Activated CD8-positive, alpha-beta memory T cell treated with anti-CD3 and anti-CD28 coated beads, Interleukin-2, amount 50 U/mL, for 48 hours (primary cell): ENCODE results near the gene SPECC1.
"Not testable (repeated sequence)": the region's sequence is repeated elsewhere in the genome, so short reads cannot be mapped to it uniquely, and the experiment has no call there.

Source experiments
- DNase-seq: peaks from one replicate; pipeline ENCODE4 v3.0.0-alpha.2; 2020

Gene SPECC1

DNA sequence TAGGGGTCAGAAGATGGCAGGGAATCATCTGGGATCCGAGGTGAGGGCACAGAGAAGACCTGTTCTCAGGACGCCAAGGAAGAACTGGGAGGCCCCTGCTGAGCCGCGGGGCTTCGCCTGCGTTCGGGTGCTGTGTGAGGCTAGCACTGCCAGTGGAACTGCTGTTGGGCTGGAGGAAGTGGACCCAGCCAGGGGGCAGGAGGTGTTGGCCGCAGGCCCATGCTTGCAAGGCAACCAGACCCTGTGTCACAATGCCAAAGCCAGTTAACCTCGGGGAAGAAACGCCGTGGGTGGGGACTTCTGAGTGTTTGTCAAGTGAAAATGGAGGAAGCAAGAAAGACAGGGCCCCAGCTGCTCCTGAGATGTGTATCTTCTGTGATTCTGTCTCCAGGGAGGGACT is 272.7 kb downstream of the SPECC1 start:
- no peak for DNase-seq

DNA sequence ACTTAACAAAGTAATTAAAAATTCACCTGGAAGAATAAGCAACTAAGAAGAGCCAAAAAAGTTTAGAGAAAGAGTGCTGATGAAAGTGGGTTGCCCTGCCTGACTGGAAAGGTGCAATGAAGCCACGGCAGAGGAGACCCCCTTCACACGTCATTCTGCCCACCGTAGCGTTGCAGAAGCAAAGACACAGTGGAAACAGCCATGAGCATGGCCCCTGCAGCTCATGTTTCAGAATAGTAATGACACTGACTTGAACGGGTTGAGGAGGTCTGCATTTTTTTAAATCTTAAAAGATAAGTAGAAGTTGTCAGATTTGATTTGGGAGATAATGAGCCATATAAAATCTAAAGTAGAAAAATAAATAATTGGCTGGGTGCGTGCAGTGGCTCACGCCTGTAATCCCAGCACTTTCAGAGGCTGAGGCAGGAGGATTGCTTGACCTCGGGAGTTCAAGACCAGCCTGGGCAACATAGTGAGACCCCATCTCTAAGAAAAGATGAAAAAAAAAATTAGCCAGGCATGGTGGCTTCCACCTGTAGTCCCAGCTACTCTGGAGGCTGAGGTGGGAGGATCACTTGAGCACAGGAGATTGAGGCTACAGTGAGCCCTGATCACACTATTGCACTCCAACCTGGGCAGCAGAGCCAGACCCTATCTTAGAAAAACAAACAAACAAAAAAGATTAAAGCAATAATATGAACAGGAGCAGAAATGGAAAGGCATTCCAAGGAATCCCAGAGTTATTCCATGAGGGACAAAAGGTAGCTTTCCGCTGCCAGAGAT is 273.6 kb downstream of the SPECC1 start:
- no peak for DNase-seq

DNA sequence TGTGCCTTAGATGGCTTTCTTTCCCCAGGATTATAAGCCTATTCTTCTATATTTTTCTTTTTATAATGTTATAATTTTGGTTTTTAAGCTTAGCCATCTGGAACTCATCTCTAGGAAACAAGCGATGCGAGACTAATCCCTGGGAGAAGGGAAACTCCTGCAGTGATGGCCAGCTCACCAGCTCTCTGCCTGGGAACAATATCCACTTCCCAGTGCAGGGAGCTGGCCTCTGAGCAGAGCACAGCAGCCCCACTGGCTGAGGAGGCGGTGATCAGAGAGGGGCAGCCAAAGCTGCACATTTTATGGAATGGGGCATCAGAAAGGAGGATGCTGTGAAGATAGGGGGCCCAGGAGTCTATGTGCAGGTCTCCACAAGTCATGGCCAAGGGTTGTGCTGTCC is 274.9 kb downstream of the SPECC1 start:
- no peak for DNase-seq

DNA sequence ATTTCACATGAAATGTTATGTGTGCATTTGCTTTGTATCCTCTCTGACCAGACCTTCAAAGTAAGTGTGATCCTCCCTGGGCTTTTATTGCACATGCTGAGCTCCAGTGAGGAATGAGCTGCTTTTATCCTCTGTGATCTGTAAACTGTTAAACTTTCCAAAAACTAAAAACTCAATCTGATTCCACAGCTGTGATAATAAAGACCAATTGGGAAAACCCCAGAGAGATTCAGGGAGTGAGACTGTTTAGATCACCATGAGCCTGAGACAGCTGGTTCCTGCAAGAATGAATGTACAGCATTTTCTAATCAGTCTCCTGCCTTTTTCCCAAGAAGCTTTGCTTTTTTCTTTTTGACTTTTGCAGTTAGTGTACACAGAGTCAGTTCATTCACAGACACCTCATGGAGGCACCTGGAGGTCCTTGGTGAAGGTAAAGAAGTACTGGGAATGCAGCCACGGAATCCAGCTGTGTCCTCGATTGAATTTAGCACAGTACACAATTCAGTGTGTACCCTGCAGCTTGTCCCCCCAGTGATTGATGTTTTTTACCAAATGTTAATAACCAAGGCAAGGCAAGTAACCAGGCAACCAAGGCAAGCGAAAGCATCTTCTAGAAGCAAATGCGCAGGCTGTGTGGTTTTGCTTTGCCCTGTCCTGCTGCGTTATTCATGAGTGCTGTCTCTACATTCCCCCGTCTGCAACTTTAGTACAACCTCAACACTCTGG is 275.6 kb downstream of the SPECC1 start:
- no peak for DNase-seq

DNA sequence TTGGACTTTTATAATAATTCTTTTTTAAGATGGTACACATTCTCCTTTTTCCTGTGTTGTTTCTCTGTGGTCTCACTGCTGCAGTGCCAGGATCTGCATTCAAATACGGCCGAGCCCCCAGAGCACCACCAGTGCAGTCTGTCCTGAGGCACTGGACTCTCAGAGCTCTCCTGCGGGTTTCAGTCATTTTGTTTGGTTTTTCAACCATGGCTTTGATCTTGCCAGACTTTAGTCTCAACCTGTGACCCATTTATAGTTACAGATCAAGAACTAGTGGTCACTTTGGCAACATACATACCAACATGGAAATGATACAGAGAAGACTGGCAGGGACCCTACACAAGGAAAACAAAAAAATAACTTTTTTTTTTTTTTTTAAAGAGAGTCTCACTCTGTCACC is 280.8 kb downstream of the SPECC1 start:
- DNase-seq = no peak

DNA sequence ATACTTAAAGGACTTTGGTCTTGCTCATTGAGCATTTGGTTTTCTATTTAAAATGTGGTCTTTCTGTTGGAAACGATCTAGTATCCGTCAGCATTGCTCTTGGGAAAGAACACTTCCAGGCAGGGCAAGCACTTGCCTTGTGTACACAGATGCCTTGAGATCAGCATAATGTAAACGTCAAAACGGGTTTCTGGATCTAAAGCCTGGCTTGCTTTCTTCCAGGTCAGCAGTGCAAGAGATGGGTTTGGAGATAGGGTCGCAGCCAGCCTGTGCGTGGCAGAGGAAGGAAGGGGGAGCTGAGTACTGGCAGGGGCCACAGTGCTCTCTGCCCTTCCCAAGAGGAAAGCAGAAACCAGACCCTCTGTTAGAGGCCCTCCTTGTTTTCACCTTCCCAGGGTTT is 282.7 kb downstream of the SPECC1 start:
- DNase-seq = no peak

DNA sequence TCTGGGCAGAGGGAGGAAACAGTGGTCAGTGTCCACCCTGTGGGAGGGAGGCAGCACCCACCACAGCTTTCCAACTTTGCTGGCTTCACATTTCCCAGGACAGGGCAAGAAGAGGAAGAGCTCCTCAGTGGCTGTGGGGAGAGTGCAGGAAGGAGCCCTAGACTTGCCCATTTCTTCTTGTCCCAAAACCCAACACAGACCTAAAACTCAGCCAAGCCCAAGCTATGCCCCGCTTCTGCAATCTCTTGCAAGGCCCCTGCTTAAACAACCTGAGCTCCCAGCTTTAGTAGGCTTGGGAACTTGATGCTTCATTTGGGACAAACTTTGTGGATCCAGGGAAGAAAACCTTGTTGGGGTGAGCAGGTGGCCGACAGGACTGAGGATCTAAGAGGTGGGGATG is 284.3 kb downstream of the SPECC1 start:
- no peak for DNase-seq

GRCh38 chr17:20294120-20294519 is 285.0 kb downstream of the SPECC1 start:
- no peak for DNase-seq

DNA sequence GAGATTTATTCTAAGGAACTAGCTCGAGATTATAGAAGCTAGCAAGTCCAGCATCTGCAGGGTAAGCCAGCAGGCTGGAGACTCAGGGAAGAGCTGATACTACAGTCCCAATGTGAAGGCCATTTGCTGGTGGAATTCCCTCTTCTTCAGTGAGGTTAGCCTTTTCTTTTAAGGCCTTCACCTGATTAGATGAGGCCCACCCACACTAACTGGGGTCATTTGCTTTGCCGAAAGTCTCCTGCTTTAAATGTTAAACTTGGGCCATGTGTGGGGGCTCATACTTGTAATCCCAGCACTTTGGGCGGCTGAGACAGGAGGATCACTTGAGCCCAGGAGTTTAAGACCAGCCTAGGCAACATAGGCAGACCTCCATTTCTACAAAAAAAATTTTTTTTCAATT is 289.9 kb downstream of the SPECC1 start:
- no peak for DNase-seq

DNA sequence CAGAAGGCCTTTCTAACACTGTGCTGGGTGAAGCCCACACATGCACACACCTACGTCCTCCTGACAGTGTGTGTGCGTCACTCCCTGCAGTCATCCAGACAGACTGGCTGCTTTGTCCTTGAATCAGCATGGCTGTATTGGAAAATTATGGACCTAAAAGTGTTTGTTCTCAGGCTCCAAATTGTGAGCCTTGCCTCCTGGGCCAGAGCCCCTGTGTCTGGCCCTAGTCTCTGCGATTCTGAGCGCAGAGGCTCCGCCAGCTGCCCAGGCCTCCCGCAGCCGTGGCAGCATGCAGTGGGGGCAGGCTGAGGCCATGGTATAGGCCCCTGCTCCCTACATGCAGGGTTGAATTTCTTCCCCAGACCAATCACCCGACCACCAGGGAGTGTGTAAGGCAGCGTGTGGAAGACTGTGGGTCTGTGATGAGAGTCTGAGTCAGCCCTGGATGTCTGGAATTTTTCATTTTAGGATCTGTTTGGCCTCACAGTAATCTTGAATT is 291.3 kb downstream of the SPECC1 start:
- DNase-seq = no peak

- no peak for DNase-seq
These were observed 293.2 kb downstream of the SPECC1 start for GRCh38 chr17:20302246-20302917.

DNA sequence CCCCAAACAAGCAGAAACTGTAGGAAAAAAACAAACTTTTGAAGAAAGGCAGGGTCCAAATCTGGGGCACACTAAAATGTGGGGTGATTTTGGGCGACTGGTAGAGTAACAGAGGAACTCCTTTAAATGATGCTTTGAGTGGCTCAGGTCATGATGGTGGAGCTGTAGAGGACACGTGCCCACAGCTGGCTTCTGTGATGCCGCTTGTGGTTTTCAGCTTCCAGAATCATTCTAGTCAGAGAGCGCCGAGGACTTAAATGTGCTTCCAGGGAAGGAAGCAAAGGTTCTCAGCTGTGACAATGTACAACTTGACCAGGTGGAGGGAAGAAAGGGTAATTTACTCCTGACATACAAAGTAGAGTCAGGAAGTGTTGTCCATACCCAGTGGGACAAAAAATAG is 295.8 kb downstream of the SPECC1 start:
- DNase-seq = no peak

DNA sequence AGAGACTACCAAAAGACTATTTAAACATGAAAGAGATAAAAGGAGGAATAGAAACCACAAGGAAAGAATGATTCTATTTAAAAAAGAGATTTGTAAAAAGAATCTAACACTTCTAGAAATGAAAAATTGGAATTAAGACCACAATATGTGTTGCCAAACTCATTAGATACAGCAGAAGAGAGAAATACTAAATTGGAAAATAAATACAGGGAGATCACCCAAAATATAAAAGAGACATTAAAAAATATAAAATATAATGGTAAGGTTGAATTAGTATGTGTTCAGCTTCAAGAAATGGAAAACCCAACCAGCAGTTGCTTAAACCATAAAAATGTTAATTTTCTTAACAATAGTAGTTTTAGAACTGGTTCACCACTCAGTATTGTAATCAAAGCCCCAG is 297.8 kb downstream of the SPECC1 start:
- no peak for DNase-seq

DNA sequence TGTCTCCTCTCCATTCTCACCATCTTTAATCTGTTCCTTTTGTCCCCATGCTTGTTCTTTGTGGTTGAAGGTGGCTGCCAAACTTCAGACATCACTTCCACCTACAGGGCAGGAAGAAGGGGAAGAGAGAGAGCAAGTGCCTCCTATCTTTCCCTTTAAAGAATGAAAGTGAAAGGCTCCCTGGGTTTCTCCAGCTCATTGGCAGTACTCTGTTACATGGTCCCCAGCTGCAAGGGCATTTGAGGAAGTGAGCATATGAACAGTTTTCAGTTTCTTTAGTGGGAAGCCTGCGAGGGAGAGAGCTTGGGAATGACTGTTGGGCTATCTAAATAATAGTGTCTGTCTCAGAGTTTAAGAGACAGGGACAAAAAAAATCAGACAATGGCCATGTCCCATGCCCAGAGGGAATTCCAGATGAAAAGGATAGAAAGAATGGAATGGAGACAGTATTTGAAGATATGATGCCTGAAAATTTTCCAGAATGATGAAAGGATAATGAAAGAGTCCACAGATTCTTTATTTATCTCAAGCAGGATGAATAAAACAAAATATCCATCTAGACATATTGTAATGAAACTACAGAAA is 298.3 kb downstream of the SPECC1 start:
- DNase-seq = no peak

- no peak for DNase-seq
These were observed 301.3 kb downstream of the SPECC1 start for GRCh38 chr17:20310481-20310880.

- no peak for DNase-seq
These were observed 304.1 kb downstream of the SPECC1 start for GRCh38 chr17:20313306-20313705.

GRCh38 chr17:20313891-20314290 is 304.7 kb downstream of the SPECC1 start:
- DNase-seq = no peak

- no peak for DNase-seq
These were observed 305.7 kb downstream of the SPECC1 start for GRCh38 chr17:20314834-20315233.

- no peak for DNase-seq
These were observed 306.2 kb downstream of the SPECC1 start for GRCh38 chr17:20315311-20315710.

DNA sequence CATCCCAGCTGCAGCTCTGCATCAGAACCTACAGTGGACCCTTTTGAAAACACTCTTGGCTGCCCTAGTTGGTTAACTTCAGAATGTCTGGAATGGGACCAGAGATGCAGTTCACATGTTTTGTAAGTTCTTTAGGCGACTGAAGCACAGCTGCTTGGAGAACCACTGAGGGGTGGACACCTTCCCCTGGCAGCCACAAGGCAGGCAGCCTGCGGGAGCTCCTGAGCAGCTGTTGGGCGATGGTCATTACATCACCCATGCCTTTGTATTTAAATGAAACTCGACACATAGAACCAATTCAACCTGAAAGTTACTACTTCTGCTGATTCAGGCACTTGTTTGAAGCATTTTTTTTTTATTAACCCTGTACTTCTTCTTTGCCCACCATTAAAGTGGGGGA is 306.7 kb downstream of the SPECC1 start:
- DNase-seq = no peak

DNA sequence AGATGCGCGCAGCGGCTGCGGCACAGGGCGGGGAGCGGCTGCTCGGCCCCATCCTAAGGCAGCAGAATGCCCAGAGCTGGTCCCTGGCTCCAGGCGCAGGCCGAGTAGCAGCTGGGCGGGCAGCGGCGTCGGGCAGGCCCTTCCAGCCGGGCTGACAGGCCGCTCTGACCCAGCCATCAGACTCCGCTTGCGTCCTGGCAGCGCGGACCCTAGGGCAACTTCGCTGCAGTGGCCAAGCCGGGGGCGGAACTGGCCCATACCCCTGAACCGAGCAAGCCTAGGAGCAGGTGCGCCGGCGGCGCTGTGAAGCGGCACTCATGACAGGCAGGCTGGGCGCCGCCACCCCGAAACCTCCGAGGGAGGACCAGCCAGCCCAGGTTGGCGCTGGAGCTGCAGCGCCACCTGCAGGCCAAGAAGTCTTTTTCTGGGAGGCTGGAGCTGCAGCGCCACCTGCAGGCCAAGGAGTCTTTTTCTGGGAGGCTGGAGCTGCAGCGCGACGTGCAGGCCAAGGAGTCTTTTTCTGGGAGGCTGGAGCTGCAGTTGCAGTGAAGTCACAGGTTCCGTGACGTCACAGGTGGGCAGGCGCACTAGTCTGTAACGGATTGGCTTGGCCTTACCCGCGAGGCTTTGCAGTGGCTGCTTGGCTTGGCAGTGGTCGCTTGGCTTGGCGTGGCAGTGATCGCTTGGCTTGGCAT is 311.5 kb downstream of the SPECC1 start:
- DNase-seq = peak; percentile 89

- DNase-seq = not testable (repeated sequence)
These were observed 312.2 kb downstream of the SPECC1 start for GRCh38 chr17:20321357-20321756.

GRCh38 chr17:20327739-20328138 is 318.6 kb downstream of the SPECC1 start:
- not testable (repeated sequence) for DNase-seq
